Right lobe of liver (tissue), 4 donors: Measurements from ENCODE around the gene MED15.

Source experiments
- CTCF ChIP-seq, 4 donors: fragments of 200-600 bp in 3 of 4; fragments of 450-650 bp in 1 of 4; IDR thresholded peaks; one replicate each; pipeline versions ENCODE4 v1.5.1 to v1.8.0; 2016 to 2022; ENCODE audit warnings: antibody characterized with exemption in 4 of 4, mild to moderate bottlenecking in 2 of 4
- POLR2A ChIP-seq: fragments of 450-650 bp; IDR thresholded peaks from one replicate; pipeline ENCODE4 v1.6.1; 2017; ENCODE audit warnings: antibody characterized with exemption, mild to moderate bottlenecking
- donor health status: DM: no; HTN: no; CAD: no.
- donor health status: DM: no; HTN: no; CAD: no.
- donor health status: DM: no; HTN: yes; CAD: no.

DNA sequence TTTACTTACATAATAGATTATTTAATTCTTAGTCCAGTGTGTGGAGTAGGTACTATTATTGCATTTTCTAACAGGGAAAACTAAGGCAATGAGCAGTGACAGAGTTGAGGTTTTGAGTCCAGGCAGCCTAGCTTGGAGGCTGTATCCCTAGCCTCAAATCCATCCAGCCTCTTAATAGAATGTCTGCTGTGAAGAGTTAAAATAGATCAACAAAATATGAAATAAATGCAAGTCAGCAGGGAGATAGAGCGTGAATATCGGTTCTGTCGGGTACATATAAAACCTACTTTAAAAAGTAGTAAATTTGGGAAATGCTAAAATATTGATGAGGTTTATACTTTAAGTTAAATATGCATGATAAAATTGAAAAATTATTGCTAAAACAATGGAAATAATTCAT, 53.3 kb downstream of the MED15 start:
- TF ChIP-seq POLR2A (no peak), CTCF (IDR thresholded peaks at IDR 0.05) (no peak)
